Mononuclear cell (primary cell): ENCODE measurements around the gene CCNB2. TPM values are rescaled to one million over a fixed set of nuclear protein-coding genes. Genes with fewer than 3 reads are reported as not detected.

Experiments used
- H3K27me3 ChIP-seq: 2 replicates; pipeline ENCODE4 v1.6.0; 2011; ENCODE audit warnings: low read length, control low read depth; ENCODE audit not compliant: insufficient read depth
- H3K4me1 ChIP-seq: 2 replicates; pipeline ENCODE4 v1.5.1; 2011; ENCODE audit warnings: mild to moderate bottlenecking, low read length, control low read depth; ENCODE audit not compliant: insufficient read depth
- H3K4me3 ChIP-seq: 2 replicates; pipeline ENCODE4 v1.5.1; 2011; ENCODE audit warnings: mild to moderate bottlenecking, low read length, moderate library complexity
- H3K9me3 ChIP-seq: 2 replicates; pipeline ENCODE4 v1.5.1; 2011; ENCODE audit warnings: low read depth, mild to moderate bottlenecking, control low read depth, low read length
- total RNA-seq: library from RNA; depleted of rRNA; stranded (reverse); fragments of >200 nt; gene quantifications from one replicate; pipeline ENCODE4 v1.2.3, GENCODE V29; 2012

Gene CCNB2
- total RNA-seq, 1 donor: 0.42 TPM

DNA sequence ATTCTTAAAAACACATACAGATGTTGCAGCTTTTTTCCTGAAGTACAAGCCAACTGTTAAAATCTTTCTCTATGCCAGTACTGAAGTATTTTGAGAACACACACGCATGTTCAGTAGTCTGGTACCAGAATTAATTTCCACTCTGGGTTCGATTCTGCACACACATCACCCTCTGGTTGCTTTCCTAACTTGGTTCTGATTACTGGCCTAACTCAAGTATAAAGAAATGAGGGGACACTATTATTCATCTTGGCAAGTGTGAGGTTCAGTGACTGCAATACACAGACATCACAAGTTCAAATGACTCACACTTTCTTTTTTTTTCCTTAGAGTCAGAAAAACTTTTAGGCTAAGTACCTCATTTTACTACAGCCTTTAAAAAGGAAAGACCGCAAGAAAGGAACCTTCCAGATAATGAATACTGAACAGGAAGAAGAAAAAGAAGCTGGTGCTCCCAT, 64.3 kb downstream of the CCNB2 start:
- H3K4me3 ChIP-seq: no peak overlapping the region
- H3K4me1 ChIP-seq: peaks cover 8% of the 10 kb centered on the region
- no peaks in the 10 kb centered on the region for H3K27me3 ChIP-seq
- no peaks in the 10 kb centered on the region for H3K9me3 ChIP-seq

DNA sequence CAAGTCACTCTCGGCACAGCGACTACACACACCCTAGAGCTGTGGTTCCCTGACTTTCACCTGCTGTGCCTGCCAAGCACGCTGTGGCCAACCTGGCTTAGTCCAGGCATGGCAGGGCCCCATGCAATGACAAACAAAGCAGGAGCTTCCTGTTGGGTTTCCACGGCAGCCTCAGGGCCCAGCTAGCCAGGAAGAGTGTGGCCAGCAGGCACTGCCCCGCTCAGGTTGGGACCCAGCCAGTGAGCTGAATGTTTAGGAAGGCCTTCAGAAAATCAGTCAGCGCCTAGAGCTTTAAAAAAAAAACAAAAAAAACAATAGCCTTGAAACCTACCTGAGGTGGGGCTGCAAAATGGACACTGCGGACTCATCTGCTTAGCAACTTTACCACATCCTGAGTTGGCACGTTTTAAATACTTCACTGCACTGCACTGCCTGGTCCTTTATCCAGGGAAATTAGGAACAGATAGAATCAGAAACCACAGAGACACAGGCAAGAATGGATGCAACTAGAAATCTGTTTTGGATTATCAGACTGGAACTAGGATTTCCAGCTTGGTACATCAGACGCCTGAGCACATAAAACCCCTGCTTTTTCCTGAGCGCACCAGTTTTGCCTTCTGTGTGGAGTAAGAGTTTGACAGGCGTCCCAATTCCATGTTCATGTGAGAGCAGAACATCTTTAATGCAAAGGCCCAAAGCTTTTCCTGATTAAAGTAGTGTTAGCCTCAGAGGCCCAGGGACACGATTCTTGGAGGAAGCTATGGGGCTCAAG, 65.5 kb downstream of the CCNB2 start:
- no peaks in the 10 kb centered on the region for H3K27me3 ChIP-seq
- no peaks in the 10 kb centered on the region for H3K9me3 ChIP-seq
- no peak overlapping the region for H3K4me3 ChIP-seq

DNA sequence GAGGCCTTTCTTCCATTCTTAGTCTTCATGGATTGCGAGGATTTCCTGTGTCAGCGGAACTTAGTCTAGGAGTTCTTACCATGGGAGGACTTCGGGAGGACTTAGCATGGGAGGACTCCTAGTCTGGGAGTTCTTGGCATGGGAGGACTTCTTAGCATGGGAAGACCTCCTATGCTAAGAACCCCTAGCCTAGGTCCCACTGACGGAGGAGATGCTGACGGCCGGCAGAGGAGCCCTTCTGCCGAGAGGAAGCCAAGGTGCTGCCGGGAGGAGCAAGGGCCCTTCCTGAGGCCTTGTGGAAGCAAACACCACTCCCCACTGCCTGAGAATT, 66.1 kb downstream of the CCNB2 start:
- Histone ChIP-seq H3K9me3 (no peaks in the 10 kb centered on the region), H3K4me3 (no peak overlapping the region), H3K27me3 (no peaks in the 10 kb centered on the region), H3K4me1 (peaks cover 25% of the 10 kb centered on the region)

More for the DNA sequence above, 65.5 kb downstream of the CCNB2 start:
- H3K4me1 ChIP-seq: peaks cover 20% of the 10 kb centered on the region

DNA sequence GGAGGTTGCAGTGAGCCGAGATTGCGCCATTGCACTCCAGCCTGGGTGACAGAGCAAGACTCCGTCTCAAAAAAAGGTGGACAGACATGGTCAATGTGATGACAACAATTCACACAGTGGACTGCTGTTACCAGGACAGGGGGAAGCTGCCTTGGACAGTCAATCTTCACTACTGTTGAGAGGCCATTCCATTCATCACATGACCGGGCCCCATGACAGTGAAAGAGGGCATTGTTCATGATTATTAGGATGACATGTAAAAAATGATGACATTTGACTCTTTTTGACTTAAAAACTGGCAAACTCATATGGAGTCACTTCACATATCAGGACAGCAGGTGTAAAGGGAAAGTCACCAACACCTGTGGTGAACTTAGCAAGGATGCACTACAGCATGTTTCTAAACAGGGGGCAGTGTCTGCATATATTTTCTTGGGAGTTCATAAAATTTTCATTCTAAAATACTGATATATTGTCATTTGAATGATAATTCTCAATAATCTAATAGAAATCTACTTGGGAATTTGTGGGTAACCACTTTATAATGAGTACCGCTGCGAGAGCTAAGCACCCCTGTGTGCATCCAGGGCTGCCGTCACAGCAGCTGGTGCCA, 67.4 kb downstream of the CCNB2 start:
- H3K4me3 ChIP-seq: no peak overlapping the region
- no peaks in the 10 kb centered on the region for H3K9me3 ChIP-seq
- H3K4me1 ChIP-seq: peaks cover 39% of the 10 kb centered on the region
- no peaks in the 10 kb centered on the region for H3K27me3 ChIP-seq

- no peak overlapping the region for H3K4me3 ChIP-seq
- H3K27me3 ChIP-seq: no peaks in the 10 kb centered on the region
- no peaks in the 10 kb centered on the region for H3K9me3 ChIP-seq
- H3K4me1 ChIP-seq: peaks cover 47% of the 10 kb centered on the region
Observed at GRCh38 chr15:59173194-59173593, 68.2 kb downstream of the CCNB2 start.

DNA sequence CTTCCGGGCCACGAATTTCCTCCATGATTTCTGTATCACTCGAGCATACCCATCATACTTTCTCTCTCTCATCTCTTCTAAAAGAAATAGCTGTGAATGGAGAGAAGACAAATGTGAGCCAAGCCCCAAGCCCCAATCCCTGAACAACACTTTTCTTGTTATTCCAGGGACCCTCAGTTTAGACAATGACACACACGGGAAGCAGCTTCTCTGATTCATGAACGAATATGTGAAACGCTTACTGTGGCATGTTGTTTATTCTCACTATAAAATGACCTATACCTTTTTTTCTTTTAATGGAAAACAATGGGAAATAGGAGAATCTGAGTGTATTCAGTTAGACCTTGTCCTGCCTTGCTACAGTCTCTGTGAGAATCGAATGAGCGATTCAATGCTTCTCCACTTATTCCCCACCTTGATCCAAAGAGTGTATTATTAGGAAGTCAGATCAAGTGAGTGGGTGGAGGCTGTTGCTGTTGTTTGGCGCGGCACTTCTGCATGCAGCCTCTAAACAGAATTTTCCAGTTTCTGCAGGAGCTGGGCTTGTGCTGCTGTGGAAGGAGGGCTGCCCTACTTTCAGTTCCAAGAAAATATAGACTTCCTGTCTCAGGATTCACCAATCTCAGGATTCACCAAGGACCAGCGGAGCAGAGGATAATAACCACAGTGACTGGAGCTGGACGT, 69.3 kb downstream of the CCNB2 start:
- peaks cover 50% of the 10 kb centered on the region for H3K4me1 ChIP-seq
- no peaks in the 10 kb centered on the region for H3K9me3 ChIP-seq
- H3K4me3 ChIP-seq: no peak overlapping the region
- H3K27me3 ChIP-seq: no peaks in the 10 kb centered on the region

Other genes with a start within 250 kb of the CCNB2 start
- 183 TPM for gene SLTM, start 171.5 kb upstream of the CCNB2 start, total RNA-seq
- gene RNF111, start 117.5 kb upstream of the CCNB2 start, total RNA-seq: 32.0 TPM
- not detected for gene LDHAL6B, start 101.7 kb downstream of the CCNB2 start, total RNA-seq